ENCODE results near the gene TNFRSF17.

- no peak for TF ChIP-seq CTCF (IDR thresholded peaks at IDR 0.05)
- TF ChIP-seq EZH2 (IDR thresholded peaks at IDR 0.05), result no peak
Measured at GRCh38 chr16:11986521-11987057, 21.6 kb downstream of the TNFRSF17 start.
